Fibroblast of villous mesenchyme (primary cell): Measurements from ENCODE around the gene PIEZO2. TPM values are rescaled to one million over a fixed set of nuclear protein-coding genes. Genes with fewer than 3 reads are reported as not detected.

Source experiments
- DNase-seq: peaks from one replicate; pipeline ENCODE4 v3.0.0-alpha.2; 2010; ENCODE audit warnings: low read depth
- H3K4me3 ChIP-seq: 2 replicates; pipeline ENCODE4 v1.5.1; 2011; ENCODE audit warnings: low read depth, mild to moderate bottlenecking, low read length
- CTCF ChIP-seq: IDR thresholded peaks from 2 replicates; pipeline ENCODE4 v1.5.1; 2012; ENCODE audit warnings: low read depth, mild to moderate bottlenecking, low read length; ENCODE audit not compliant: insufficient read depth
- total RNA-seq: library from RNA; depleted of rRNA; stranded (reverse); fragments of >200 nt; gene quantifications from 2 replicates; pipeline ENCODE4 v1.2.3, GENCODE V29; 2012

The PIEZO2 gene
- total RNA-seq, 1 donor, result 1.7 TPM

- peak; percentile 93 for DNase-seq
- TF ChIP-seq CTCF, result no peak
- H3K4me3 ChIP-seq, result no peak overlapping the region
Measured at GRCh38 chr18:10928772-10929373, 220.5 kb downstream of the PIEZO2 start.

- peak; percentile 63 for DNase-seq
- H3K4me3 ChIP-seq, result no peak overlapping the region
- TF ChIP-seq CTCF, result no peak
Measured at GRCh38 chr18:10928011-10928771, 221.2 kb downstream of the PIEZO2 start.

GRCh38 chr18:10927286-10927992, 221.9 kb downstream of the PIEZO2 start:
- peak overlapping the region; percentile 26 for H3K4me3 ChIP-seq
- TF ChIP-seq CTCF, result no peak
- peak; percentile 78 for DNase-seq

- peak overlapping the region; percentile 26 for H3K4me3 ChIP-seq
- TF ChIP-seq CTCF, result no peak
- peak; percentile 70 for DNase-seq
Measured at GRCh38 chr18:10926621-10927161, 222.7 kb downstream of the PIEZO2 start.

- no peak for TF ChIP-seq CTCF
- no peak overlapping the region for H3K4me3 ChIP-seq
Measured at GRCh38 chr18:10924290-10924689, 225.1 kb downstream of the PIEZO2 start.

GRCh38 chr18:10923551-10924070, 225.8 kb downstream of the PIEZO2 start:
- TF ChIP-seq CTCF, result no peak
- DNase-seq, result no peak
- no peak overlapping the region for H3K4me3 ChIP-seq

More at GRCh38 chr18:10924290-10924689, 225.1 kb downstream of the PIEZO2 start:
- DNase-seq, result no peak
